NCI-H187 treated with DMSO at 0.1 percent for 48 hours (cell line): ENCODE data around the gene CHD5.

Experiments
- DNase-seq: peaks from one replicate; lab custom pipeline; 2025; lab: John Stamatoyannopoulos, UW

Gene CHD5

GRCh38 chr1:6172549-6172948 lies 7.6 kb downstream of the CHD5 start:
- no peak for DNase-seq

GRCh38 chr1:6171548-6172124 lies 8.5 kb downstream of the CHD5 start:
- no peak for DNase-seq

GRCh38 chr1:6170742-6171201 lies 9.3 kb downstream of the CHD5 start:
- DNase-seq = no peak

GRCh38 chr1:6170116-6170741 lies 9.9 kb downstream of the CHD5 start:
- DNase-seq = no peak

DNA sequence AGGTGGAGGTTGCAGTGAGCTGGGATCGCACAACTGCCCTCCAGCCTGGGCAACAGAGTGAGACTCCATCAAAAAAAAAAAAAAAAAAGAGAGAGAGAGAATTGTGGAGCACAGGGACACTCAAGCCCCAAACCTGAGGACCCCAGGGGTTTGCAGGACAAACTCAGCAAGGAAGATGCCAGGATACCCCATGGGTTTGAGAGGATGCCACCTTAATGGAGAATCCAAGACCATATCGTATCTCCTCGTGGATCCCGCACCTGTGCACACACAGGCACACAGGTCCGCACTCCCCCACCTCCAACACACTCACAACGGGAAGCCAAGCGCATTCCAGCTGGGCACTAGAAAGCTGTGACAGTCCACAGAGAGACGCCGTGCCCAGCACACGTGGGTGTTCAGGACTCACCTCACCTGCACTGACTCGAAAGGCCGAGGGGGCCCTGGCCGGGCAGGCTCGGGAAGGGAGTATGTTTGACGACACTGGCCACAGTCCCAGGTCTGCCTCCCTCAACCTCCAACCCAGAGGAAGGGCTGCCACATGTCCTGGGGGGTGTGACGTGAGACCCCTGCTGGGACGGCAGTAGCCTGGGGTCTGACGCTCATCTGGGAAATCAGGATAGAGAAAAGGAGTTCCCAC lies 11.1 kb downstream of the CHD5 start:
- DNase-seq = no peak

DNA sequence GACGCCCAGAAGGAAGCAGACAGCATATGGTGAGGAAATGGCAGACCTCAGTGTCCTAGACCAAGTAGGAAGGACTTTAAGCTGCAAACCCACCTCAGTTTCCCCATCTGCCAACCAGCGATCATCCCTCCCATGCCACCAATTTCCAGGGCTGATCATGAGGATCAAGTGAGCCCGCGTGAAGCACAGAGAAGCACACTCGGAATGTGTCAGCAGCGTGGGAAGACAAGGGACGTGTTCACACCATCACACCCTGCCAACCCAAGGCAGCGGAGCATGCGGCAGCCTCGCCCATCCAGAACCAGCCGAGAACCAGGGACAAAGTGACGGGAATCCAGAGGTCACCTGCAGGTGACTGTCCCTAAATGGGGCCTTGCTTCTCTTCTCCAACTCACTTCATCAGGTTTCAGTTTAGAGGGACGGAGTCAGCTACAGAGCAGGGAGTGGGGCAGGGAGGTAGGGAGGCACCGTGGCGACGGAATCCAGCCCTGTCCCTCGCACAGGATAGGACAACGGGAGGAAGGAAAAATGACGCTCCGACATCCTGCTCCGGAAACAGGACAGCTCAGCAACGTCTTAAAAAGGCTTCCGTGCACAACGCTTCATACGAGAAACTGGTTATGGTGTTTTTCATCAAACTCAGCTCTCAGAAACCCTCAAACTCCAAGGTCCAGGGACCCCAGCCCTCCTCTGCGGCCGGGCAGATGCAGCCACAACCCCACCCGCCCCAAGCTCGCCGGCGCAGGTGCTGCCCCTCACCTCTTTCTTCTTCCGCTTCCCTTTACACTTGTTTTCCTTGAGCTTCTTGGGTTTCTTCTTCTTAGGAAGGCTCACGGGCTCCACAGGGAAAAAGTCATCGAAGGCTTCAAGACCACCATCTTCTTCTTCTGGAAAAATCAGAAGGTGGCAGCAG lies 12.5 kb downstream of the CHD5 start:
- no peak for DNase-seq

DNA sequence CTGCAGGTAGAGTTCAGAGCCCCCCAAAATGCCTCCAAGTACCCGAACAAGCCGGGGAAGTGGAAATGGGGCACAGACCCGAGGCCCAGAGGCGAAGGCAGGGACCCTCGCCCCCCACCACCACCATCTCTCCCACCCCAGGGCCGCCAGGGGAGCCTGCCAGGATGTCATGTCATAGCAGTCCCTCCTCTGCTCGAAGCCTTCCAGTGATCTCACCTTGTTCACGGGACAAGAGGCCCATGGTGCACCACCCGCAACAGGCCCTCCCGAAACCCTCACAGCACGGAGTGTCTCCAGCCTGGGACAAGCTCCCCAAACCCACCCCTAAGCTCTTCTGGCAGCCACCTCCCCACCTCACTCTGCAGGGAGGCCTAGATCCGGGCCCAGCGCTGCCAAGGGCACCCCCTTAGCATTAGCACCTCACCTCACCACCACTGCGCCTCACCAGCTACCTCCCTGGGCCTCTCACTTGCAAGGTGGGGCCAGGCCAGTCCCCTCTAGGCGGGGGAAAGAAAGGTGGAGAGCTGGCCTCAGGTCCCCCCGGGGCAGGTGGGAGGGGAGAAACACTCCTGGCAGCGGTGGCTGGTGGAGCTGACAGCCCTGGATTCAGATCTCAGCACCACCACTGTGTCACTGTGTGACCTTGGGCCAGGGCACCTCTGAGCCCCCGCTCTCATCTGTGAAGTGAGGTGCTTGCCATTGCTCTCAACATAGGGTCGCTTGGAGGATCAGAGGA lies 13.3 kb downstream of the CHD5 start:
- no peak for DNase-seq

- no peak for DNase-seq
Measured at GRCh38 chr1:6166221-6166620, 13.9 kb downstream of the CHD5 start.

- DNase-seq = no peak
Measured at GRCh38 chr1:6165441-6165985, 14.6 kb downstream of the CHD5 start.

DNA sequence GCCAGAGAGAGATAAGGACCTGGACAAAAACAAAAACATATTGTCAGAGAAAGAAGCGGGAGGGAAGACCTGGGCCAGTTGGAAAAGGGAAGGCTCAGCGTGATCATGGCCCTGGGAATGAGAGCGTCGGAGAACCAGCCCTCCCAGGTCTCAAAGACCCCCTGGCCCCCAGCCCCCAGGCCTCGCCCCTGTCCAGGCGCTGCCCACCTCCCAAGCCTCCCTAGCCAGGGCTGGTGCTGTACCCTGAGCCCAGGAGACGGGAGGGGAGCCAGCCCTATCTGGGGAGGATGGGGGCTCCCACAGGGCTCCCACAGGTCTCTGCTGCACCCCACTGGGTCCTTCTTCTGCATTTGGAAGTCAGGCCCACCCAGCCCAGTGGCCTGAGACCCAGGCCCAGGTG lies 15.1 kb downstream of the CHD5 start:
- DNase-seq = no peak

GRCh38 chr1:6163973-6164617 lies 16.0 kb downstream of the CHD5 start:
- DNase-seq = no peak

- DNase-seq = no peak
Measured at GRCh38 chr1:6163191-6163972, 16.7 kb downstream of the CHD5 start.

DNA sequence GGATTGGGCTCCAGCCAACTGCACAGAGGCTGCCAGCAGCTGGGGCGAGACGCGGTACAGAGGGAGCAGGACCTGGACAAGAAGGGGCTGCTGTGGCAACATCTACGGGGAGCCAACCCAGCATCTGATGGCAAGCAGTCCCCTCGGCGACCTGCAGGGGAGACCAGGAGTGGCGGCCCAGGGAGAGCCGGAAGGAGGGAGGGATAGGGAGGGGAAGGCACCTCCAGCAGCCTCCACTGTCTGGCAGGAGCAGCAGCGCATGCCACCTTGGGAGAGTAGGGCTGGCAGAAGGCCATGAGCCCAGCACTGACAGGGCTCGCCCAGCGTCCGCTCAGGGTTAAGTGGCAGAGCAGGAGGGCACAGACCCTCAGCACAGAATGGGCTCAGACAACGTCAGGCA lies 17.3 kb downstream of the CHD5 start:
- no peak for DNase-seq

DNA sequence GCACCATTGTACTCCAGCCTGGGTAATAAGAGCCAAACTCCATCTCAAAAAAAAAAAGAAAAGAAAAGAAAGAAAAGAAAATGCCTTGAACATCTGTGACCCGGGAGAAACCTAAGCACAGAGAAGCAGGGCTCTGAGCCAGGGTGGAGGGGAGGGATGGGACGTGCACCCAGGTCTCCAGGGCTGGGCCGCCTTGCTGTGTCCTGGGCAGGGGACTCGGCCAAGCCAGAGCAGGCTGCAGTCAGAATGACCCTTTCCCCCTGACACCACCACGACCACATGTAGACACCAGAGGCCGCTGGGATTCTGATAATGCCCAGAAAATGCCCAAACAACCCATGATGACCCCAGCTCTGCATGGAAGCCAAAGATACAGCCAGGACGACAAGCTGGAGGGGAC lies 17.8 kb downstream of the CHD5 start:
- DNase-seq = no peak

GRCh38 chr1:6158181-6158580 lies 21.9 kb downstream of the CHD5 start:
- DNase-seq = no peak

DNA sequence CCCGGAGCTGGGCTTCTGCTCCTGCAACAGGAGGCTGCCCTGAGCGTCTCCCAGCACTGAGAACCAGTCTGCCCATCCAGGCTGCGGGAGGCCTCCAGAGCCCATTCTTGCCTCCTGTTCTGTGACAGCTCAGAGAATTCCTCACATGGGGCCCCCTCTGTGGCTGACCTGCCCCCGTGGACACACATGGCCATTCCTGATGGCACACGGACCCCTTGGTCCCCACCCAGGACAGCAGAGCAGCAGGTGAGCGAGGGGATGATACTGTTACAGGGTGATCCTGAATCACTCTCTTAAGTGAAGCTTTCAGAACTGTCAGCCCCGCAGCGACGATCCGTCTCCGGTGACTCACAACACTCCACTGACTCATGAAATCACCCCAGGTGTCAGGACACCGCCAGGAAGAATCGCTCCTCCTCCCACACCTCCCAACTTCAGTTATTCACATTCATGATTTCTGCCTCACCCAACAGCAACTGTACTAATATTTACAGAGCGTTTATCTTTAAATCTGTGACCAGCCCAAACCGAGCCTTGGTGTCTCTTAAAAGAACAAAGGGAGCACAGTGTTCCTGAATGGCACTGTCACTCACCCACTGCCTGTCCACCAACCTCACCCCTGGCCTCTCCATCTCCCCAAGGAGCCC lies 22.5 kb downstream of the CHD5 start:
- DNase-seq = no peak

DNA sequence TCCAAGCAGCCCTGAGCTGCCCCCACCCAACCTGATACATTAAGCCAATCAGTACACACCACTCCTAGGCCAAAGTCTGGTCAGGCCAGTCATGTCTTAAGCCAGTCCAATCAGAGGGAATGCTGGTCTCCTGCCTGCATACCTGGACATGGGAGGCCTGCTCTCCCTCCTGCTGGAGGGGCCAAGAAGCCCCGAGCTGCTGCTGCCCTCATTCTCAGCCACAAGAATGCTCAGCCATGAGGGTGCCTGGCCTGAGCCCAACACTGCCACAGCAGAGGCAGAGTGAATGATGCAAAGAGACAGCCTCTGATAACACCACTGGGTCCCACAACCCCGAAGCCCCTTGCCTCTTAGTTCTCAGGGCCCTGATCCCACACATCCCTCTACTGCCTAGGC lies 23.0 kb downstream of the CHD5 start:
- DNase-seq = no peak

- DNase-seq = no peak
Measured at GRCh38 chr1:6154525-6155319, 25.4 kb downstream of the CHD5 start.

- no peak for DNase-seq
Measured at GRCh38 chr1:6152882-6153281, 27.2 kb downstream of the CHD5 start.
